Heart right ventricle (tissue), 16 donors: Measurements from ENCODE around the gene SIL1. TPM values are rescaled to one million over a fixed set of nuclear protein-coding genes. Genes with fewer than 3 reads are reported as not detected.

Experiments
- ATAC-seq, 8 donors: fragments of 200-7000 bp; cut with Tn5 transposase; one replicate each; pipeline ENCODE4 v1.9.1; 2020; ENCODE audit warnings: mild to moderate bottlenecking in 8 of 8, moderate library complexity in 8 of 8, moderate number of reproducible peaks in 1 of 8
- DNase-seq, 2 donors: peaks; one replicate each; pipeline ENCODE4 v3.0.0-alpha.2; 2020
- H3K27ac ChIP-seq, 10 donors: fragments of 200-600 bp; sonication (generic) in 2 of 10; one replicate each; pipeline versions ENCODE4 v1.5.0 to v1.8.0; 2020 to 2022; ENCODE audit warnings: mild to moderate bottlenecking in 3 of 10
- H3K27me3 ChIP-seq, 7 donors: fragments of 200-600 bp; one replicate each; pipeline ENCODE4 v1.8.0; 2021 to 2022; ENCODE audit warnings: mild to moderate bottlenecking in 2 of 7
- H3K36me3 ChIP-seq, 9 donors: fragments of 200-600 bp; sonication (generic) in 1 of 9; one replicate each; pipeline versions ENCODE4 v1.5.0 to v1.8.0; 2020 to 2022; ENCODE audit warnings: mild to moderate bottlenecking in 2 of 9
- H3K4me1 ChIP-seq, 9 donors: fragments of 200-600 bp; sonication (generic) in 1 of 9; one replicate each; pipeline versions ENCODE4 v1.5.0 to v1.8.0; 2020 to 2022; ENCODE audit warnings: mild to moderate bottlenecking in 4 of 9
- H3K4me3 ChIP-seq, 10 donors: fragments of 200-600 bp; sonication (generic) in 2 of 10; one replicate each; pipeline versions ENCODE4 v1.5.0 to v1.8.0; 2020 to 2022; ENCODE audit warnings: mild to moderate bottlenecking in 7 of 10, moderate library complexity in 2 of 10
- H3K9me3 ChIP-seq, 11 donors: fragments of 200-600 bp in 10 of 11; sonication (generic) in 2 of 11; one replicate each; pipeline versions ENCODE4 v1.5.0 to v1.8.0; 2013 to 2022; ENCODE audit warnings: mild to moderate bottlenecking in 2 of 11, control low read depth in 1 of 11, moderate library complexity in 1 of 11
- CTCF ChIP-seq, 9 donors: fragments of 200-600 bp; sonication (generic) in 2 of 9; IDR thresholded peaks; one replicate each; pipeline versions ENCODE4 v1.5.0 to v1.8.0; 2021 to 2022; ENCODE audit warnings: antibody characterized with exemption in 9 of 9, mild to moderate bottlenecking in 5 of 9, moderate library complexity in 1 of 9
- WGBS, 2 donors: extraction: QIAGEN DNeasy Blood & Tissue Kit; methylation state at CpG; one replicate each; pipeline ENCODE4 v1.1.7; 2013; ENCODE audit warnings: inconsistent platforms in 1 of 2; 5-methylcytosine and 5-hydroxymethylcytosine counted together
- intact Hi-C, 10 donors: fragments of 100-400 bp; cut with DNase I; formaldehyde crosslinking; loops; one replicate each; pipeline versions ENCODE4 v1.11.1 to v1.14.2; 2022
- polyA plus RNA-seq, 2 donors: library from polyadenylated mRNA; stranded (reverse); fragments of 200-250 nt; gene quantifications; one replicate each; pipeline ENCODE4 v1.2.3, GENCODE V29; 2013
- total RNA-seq, 10 donors: library from RNA; stranded (reverse); fragmentation: NEBNext Ultra II Directional in 3 of 10; extraction: Animal tissue kit (Norgen Biotek cat#: 25700) in 3 of 10; gene quantifications; one replicate each; pipeline versions ENCODE4 v1.2.1 to v1.2.4, GENCODE V29; 2021 to 2023
- donor health status: Arrhythmogenic right ventricular cardiomyopathy.
- donor health status: ischemic (EF 13 %, LVEDD 7.1; RV severe dilation, severe dysfunction).
- donor health status: healthy with polysubstance abuse.
- donor health status: DM: no; HTN: yes; CAD: no.
- donor health status: DM: no; HTN: no; CAD: no.
- donor health status: ischemic (EF 25% LVEDD 6.9; RV normal size, moderate dysfunction).
- donor health status: ischemic (EF 25% LVEDD 5.7; RV mildly dilated, moderate dysfunction).
- donor health status: healthy.
- donor health status: DM: yes; HTN: yes; CAD: no.
- donor health status: Ischemic cardiomyopathy.
- donor health status: ischemic (EF 35%, LVEDD 5.7; RV mildly dilated, moderate dysfunction).
- donor health status: nonischemic (EF 11% LVEDD 7.7; RV severe dilation, severe dysfunction).
- donor health status: DM: yes; HTN: yes; CAD: no.
- donor health status: PGD.
- donor health status: ischemic (EF 29% LVEDD 5.4; RV normal size, mild dysfunction).
- donor health status: nonischemic (EF 23%, LVEDD 6.1; RV moderate dilation, normal function).

The SIL1 gene
- total and polyA plus RNA-seq, 12 donors = 26.7 to 94.7 (median 44.3) TPM

GRCh38 chr5:138961221-138961620, 236.9 kb downstream of the SIL1 start:
- Histone ChIP-seq H3K27ac (peak overlapping the region in 1 of 10 donors; percentile 18), H3K27me3 (no peaks in the 10 kb centered on the region), H3K4me1 (peaks cover 0 to 17% (median 12%) of the 10 kb centered on the region in 9 donors), H3K36me3 (no peaks in the 10 kb centered on the region), H3K9me3 (no peaks in the 10 kb centered on the region), H3K4me3 (no peak overlapping the region)
- WGBS, 2 donors = 96 to 100% methylated on average over 1 of the region's 1 CpG
- no peak for DNase-seq
- ATAC-seq = no peak
- TF ChIP-seq CTCF (IDR thresholded peaks at IDR 0.05) = no peak
- intact Hi-C loops = no loop called here

- Histone ChIP-seq H3K36me3 (no peaks in the 10 kb centered on the region), H3K4me3 (no peak overlapping the region), H3K4me1 (peaks cover 5 to 26% (median 21%) of the 10 kb centered on the region in 9 donors), H3K27me3 (no peaks in the 10 kb centered on the region), H3K9me3 (no peaks in the 10 kb centered on the region), H3K27ac (no peak overlapping the region)
- ATAC-seq (no peak), DNase-seq (no peak)
- 82 to 83% methylated on average over 5 of the region's 5 CpGs for WGBS, 2 donors
- TF ChIP-seq CTCF (IDR thresholded peaks at IDR 0.05) = no peak
- intact Hi-C loops = no loop called here
These were observed 237.9 kb downstream of the SIL1 start for GRCh38 chr5:138960145-138960692.

- no peaks in the 10 kb centered on the region for H3K27me3 ChIP-seq
- H3K4me3 ChIP-seq = no peak overlapping the region
- whole genome bisulfite sequencing, 2 donors = 94 to 100% methylated on average over 1 of the region's 1 CpG
- TF ChIP-seq CTCF (IDR thresholded peaks at IDR 0.05) = no peak
- DNase-seq (no peak), ATAC-seq (no peak)
- no peaks in the 10 kb centered on the region for H3K36me3 ChIP-seq
- no peaks in the 10 kb centered on the region for H3K9me3 ChIP-seq
- H3K27ac ChIP-seq = no peak overlapping the region
- intact Hi-C loops = no loop called here
- H3K4me1 ChIP-seq = peaks cover 38 to 48% (median 43%) of the 10 kb centered on the region in 9 donors
These were observed 241.4 kb downstream of the SIL1 start for GRCh38 chr5:138956801-138957200.

- peaks cover 38 to 55% (median 53%) of the 10 kb centered on the region in 9 donors for H3K4me1 ChIP-seq
- H3K27me3 ChIP-seq = no peaks in the 10 kb centered on the region
- intact Hi-C loops = loop anchor here in 1 of 10 donors (2.0 kb wide), 1 partner anchor 15 kb away; no protein-coding TSS in a partner anchor
- H3K4me3 ChIP-seq = no peak overlapping the region
- TF ChIP-seq CTCF (IDR thresholded peaks at IDR 0.05) = no peak
- DNase-seq = no peak
- H3K9me3 ChIP-seq = no peaks in the 10 kb centered on the region
- H3K36me3 ChIP-seq = peaks cover 0 to 4% (median 0%) of the 10 kb centered on the region in 9 donors
- ATAC-seq = no peak
- peak overlapping the region in 9 of 10 donors; percentile 28 to 95 (median 86) for H3K27ac ChIP-seq
- 80 to 87% methylated on average over 9 of the region's 9 CpGs for WGBS, 2 donors
These were observed 242.4 kb downstream of the SIL1 start for GRCh38 chr5:138955671-138956295.
